Vagina (tissue), 2 donors: ENCODE measurements around the gene KCNC1. TPM values are rescaled to one million over a fixed set of nuclear protein-coding genes. Genes with fewer than 3 reads are reported as not detected.
A peak's percentile ranks its signal among the peaks of the same experiment; 100 is the strongest.

Experiments
- DNase-seq, 2 donors: peaks; one replicate each; pipeline ENCODE4 v3.0.0-alpha.2; 2017; ENCODE audit errors: extremely low spot score in 2 of 2
- H3K27ac ChIP-seq: fragments of 200-600 bp; sonication (generic); one replicate; pipeline ENCODE4 v1.5.1; 2019
- H3K27me3 ChIP-seq: fragments of 200-600 bp; sonication (generic); one replicate; pipeline ENCODE4 v1.5.1; 2019
- H3K36me3 ChIP-seq, 2 donors: fragments of 200-600 bp; sonication (generic); one replicate each; pipeline ENCODE4 v1.5.1; 2017 to 2019
- H3K4me1 ChIP-seq: fragments of 200-600 bp; sonication (generic); one replicate; pipeline ENCODE4 v1.5.1; 2019
- H3K4me3 ChIP-seq, 2 donors: fragments of 200-600 bp; sonication (generic); 1 replicate in 1 of 2; 2 replicates in 1 of 2; pipeline ENCODE4 v1.5.1; 2016 to 2019
- H3K9me3 ChIP-seq: fragments of 200-600 bp; sonication (generic); one replicate; pipeline ENCODE4 v1.5.1; 2019
- POLR2A ChIP-seq, 2 donors: fragments of 450-650 bp; IDR thresholded peaks; one replicate each; pipeline ENCODE4 v1.6.1; 2017; ENCODE audit warnings: antibody characterized with exemption in 2 of 2, mild to moderate bottlenecking in 2 of 2, moderate library complexity in 2 of 2
- POLR2AphosphoS5 ChIP-seq, 2 donors: sonication (generic); formaldehyde crosslinking; IDR thresholded peaks; one replicate each; pipeline ENCODE4 v1.9.0; 2017; ENCODE audit warnings: antibody characterized with exemption in 2 of 2, mild to moderate bottlenecking in 2 of 2, low read depth in 1 of 2; ENCODE audit not compliant: insufficient read depth in 1 of 2
- intact Hi-C: fragments of 100-400 bp; cut with DNase I; formaldehyde crosslinking; loops from one replicate; pipeline ENCODE4 v1.15.1; 2023
- total RNA-seq: library from RNA; depleted of rRNA; stranded (reverse); fragments of >200 nt; gene quantifications from one replicate; pipeline ENCODE4 v1.2.3, GENCODE V29; 2016
- TF ChIP-seq, protein P1 (sequence below), 3 experiments: fragments of 450-650 bp in 2 of 3; fragments of 200-600 bp in 1 of 3; sonication (generic) in 1 of 3; IDR thresholded peaks; one replicate each; pipeline ENCODE4 v1.5.1; 2017 to 2019; ENCODE audit warnings: antibody characterized with exemption in 3 of 3, mild to moderate bottlenecking in 2 of 3, moderate library complexity in 2 of 3

The KCNC1 gene
- total RNA-seq, 1 donor from 2014 or later, result 0.49 TPM

DNA sequence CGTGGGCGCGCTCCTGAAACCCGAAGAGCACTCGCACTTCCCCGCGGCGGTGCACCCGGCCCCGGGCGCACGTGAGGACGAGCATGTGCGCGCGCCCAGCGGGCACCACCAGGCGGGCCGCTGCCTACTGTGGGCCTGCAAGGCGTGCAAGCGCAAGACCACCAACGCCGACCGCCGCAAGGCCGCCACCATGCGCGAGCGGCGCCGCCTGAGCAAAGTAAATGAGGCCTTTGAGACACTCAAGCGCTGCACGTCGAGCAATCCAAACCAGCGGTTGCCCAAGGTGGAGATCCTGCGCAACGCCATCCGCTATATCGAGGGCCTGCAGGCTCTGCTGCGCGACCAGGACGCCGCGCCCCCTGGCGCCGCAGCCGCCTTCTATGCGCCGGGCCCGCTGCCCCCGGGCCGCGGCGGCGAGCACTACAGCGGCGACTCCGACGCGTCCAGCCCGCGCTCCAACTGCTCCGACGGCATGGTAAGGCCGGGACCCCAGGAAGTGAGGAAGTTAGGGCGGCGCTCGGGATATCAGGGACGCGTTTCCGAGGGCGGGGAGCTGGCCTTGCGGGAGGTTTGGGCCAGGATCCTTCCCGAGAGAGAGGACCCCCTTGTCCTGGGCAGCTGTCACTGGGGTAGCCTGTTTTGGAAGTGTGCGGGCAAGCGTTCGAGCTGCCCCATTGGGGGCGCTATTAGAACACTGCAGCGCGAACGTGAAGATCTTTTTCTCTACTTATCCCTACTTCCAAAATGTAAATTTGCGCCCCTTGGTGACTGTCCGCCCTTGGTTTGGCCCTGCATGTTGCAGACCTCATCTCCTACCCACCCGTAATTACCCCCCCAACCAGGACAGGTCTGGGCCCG lies 14.4 kb upstream of the KCNC1 start:
- TF ChIP-seq, protein P1, sequence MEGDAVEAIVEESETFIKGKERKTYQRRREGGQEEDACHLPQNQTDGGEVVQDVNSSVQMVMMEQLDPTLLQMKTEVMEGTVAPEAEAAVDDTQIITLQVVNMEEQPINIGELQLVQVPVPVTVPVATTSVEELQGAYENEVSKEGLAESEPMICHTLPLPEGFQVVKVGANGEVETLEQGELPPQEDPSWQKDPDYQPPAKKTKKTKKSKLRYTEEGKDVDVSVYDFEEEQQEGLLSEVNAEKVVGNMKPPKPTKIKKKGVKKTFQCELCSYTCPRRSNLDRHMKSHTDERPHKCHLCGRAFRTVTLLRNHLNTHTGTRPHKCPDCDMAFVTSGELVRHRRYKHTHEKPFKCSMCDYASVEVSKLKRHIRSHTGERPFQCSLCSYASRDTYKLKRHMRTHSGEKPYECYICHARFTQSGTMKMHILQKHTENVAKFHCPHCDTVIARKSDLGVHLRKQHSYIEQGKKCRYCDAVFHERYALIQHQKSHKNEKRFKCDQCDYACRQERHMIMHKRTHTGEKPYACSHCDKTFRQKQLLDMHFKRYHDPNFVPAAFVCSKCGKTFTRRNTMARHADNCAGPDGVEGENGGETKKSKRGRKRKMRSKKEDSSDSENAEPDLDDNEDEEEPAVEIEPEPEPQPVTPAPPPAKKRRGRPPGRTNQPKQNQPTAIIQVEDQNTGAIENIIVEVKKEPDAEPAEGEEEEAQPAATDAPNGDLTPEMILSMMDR (IDR thresholded peaks at IDR 0.05), result no peak
- TF ChIP-seq POLR2AphosphoS5 (IDR thresholded peaks at IDR 0.05; ENCODE audit: insufficient read depth in 1 of 2, low read depth in 1 of 2) (no peak), POLR2A (IDR thresholded peaks at IDR 0.05) (no peak)
- Histone ChIP-seq H3K4me3 (peak overlapping the region in 1 of 2 donors; percentile 7), H3K27me3 (no peaks in the 10 kb centered on the region), H3K36me3 (no peaks in the 10 kb centered on the region), H3K9me3 (no peaks in the 10 kb centered on the region), H3K4me1 (peaks cover 24% of the 10 kb centered on the region), H3K27ac (no peak overlapping the region)
- DNase-seq, result no peak
- intact Hi-C loops, result no loop called here

DNA sequence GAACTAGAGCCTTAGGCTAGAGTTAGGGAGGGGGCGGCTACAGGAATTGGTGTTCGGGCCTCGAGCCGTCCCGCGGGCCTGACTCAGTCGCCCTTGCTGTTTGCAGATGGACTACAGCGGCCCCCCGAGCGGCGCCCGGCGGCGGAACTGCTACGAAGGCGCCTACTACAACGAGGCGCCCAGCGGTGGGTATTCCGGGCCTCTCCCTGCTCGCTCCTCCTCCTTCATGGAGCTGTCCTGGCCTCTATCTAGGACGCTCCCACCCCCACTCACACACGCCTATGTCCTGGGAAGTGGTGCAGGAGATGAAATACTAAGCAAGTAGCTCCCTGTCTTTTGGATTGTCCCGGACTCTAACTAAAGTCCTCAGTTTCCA lies 13.8 kb upstream of the KCNC1 start:
- no peaks in the 10 kb centered on the region for H3K27me3 ChIP-seq
- H3K4me1 ChIP-seq, result peaks cover 24% of the 10 kb centered on the region
- intact Hi-C loops, result no loop called here
- no peak for DNase-seq
- TF ChIP-seq POLR2AphosphoS5 (IDR thresholded peaks at IDR 0.05; ENCODE audit: insufficient read depth in 1 of 2, low read depth in 1 of 2), result no peak
- no peak for TF ChIP-seq POLR2A (IDR thresholded peaks at IDR 0.05)
- TF ChIP-seq, protein P1 (IDR thresholded peaks at IDR 0.05), result no peak
- H3K9me3 ChIP-seq, result no peaks in the 10 kb centered on the region
- no peaks in the 10 kb centered on the region for H3K36me3 ChIP-seq
- H3K4me3 ChIP-seq, result peak overlapping the region in 1 of 2 donors; percentile 7
- no peak overlapping the region for H3K27ac ChIP-seq

DNA sequence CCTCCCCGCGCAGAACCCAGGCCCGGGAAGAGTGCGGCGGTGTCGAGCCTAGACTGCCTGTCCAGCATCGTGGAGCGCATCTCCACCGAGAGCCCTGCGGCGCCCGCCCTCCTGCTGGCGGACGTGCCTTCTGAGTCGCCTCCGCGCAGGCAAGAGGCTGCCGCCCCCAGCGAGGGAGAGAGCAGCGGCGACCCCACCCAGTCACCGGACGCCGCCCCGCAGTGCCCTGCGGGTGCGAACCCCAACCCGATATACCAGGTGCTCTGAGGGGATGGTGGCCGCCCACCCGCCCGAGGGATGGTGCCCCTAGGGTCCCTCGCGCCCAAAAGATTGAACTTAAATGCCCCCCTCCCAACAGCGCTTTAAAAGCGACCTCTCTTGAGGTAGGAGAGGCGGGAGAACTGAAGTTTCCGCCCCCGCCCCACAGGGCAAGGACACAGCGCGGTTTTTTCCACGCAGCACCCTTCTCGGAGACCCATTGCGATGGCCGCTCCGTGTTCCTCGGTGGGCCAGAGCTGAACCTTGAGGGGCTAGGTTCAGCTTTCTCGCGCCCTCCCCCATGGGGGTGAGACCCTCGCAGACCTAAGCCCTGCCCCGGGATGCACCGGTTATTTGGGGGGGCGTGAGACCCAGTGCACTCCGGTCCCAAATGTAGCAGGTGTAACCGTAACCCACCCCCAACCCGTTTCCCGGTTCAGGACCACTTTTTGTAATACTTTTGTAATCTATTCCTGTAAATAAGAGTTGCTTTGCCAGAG lies 13.2 kb upstream of the KCNC1 start:
- TF ChIP-seq POLR2AphosphoS5 (IDR thresholded peaks at IDR 0.05; ENCODE audit: insufficient read depth in 1 of 2, low read depth in 1 of 2) (no peak), POLR2A (IDR thresholded peaks at IDR 0.05) (no peak)
- TF ChIP-seq, protein P1 (IDR thresholded peaks at IDR 0.05), result no peak
- Histone ChIP-seq H3K4me1 (peaks cover 24% of the 10 kb centered on the region), H3K36me3 (no peaks in the 10 kb centered on the region), H3K27me3 (no peaks in the 10 kb centered on the region), H3K9me3 (no peaks in the 10 kb centered on the region), H3K4me3 (peak overlapping the region in 1 of 2 donors; percentile 7), H3K27ac (no peak overlapping the region)
- intact Hi-C loops, result no loop called here
- DNase-seq, result no peak

DNA sequence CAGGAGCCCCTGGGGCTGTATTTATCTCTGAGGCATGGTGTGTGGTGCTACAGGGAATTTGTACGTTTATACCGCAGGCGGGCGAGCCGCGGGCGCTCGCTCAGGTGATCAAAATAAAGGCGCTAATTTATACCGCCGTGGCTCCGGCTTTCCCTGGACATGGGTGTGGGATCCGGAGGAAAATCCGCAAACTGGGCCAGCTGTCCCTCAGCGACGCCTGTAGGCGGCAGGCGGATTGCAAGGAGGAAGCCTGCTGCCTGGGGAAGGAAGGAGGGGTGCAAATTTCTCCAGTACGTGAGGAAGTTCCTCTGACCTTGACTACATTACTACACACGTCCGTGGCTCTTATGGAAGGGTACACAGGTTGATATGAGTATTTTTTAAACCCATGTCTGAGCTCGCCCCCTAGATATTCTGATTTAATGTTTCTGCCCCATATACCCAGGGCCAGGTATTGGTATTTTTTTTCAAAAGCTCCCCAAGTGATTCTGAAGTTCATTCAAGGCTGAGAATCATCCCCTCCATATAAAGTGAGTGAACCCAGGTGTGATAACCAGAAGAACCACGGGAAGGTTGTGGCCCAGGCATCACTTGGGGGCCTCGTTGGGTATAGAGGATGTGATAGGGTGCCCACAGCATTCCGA lies 12.5 kb upstream of the KCNC1 start:
- Histone ChIP-seq H3K4me3 (no peak overlapping the region), H3K4me1 (peaks cover 24% of the 10 kb centered on the region), H3K27ac (no peak overlapping the region), H3K27me3 (no peaks in the 10 kb centered on the region), H3K36me3 (no peaks in the 10 kb centered on the region), H3K9me3 (no peaks in the 10 kb centered on the region)
- intact Hi-C loops, result no loop called here
- TF ChIP-seq, protein P1 (IDR thresholded peaks at IDR 0.05), result no peak
- no peak for TF ChIP-seq POLR2A (IDR thresholded peaks at IDR 0.05)
- TF ChIP-seq POLR2AphosphoS5 (IDR thresholded peaks at IDR 0.05; ENCODE audit: insufficient read depth in 1 of 2, low read depth in 1 of 2), result no peak
- no peak for DNase-seq
